Activated CD4-positive, alpha-beta T cell treated with anti-CD3 and anti-CD28 coated beads, Interleukin-2, amount 10 ng/mL, durations not matched to agents 7 days and 5 days (primary cell): ENCODE measurements around the gene ZMYND8. TPM values are rescaled to one million over a fixed set of nuclear protein-coding genes. Genes with fewer than 3 reads are reported as not detected.

Experiments
- CTCF ChIA-PET: fragments of 350-600 bp; sonication (Branson Sonifier 250); formaldehyde crosslinking; loops from one replicate; lab custom pipeline; 2021; ENCODE audit warnings: antibody characterized with exemption; lab: Charles Lee
- POLR2A ChIA-PET: fragments of 350-600 bp; sonication (Branson Sonifier 250); formaldehyde crosslinking; loops from one replicate; lab custom pipeline; 2021; ENCODE audit warnings: antibody characterized with exemption; lab: Charles Lee
- DNase-seq: peaks from one replicate; pipeline ENCODE4 v3.0.0-alpha.2; 2020
- H3K27ac Mint-ChIP-seq: one replicate; pipeline ENCODE4 v1.8.0; 2021; ENCODE audit warnings: mild to moderate bottlenecking, moderate library complexity, mixed read lengths
- H3K27me3 Mint-ChIP-seq: one replicate; pipeline ENCODE4 v1.8.0; 2021; ENCODE audit warnings: mixed read lengths
- H3K36me3 Mint-ChIP-seq: one replicate; pipeline ENCODE4 v1.8.0; 2021; ENCODE audit warnings: low read depth, mixed read lengths
- H3K4me1 Mint-ChIP-seq: one replicate; pipeline ENCODE4 v1.8.0; 2021; ENCODE audit warnings: mixed read lengths
- H3K4me3 Mint-ChIP-seq: one replicate; pipeline ENCODE4 v1.8.0; 2021; ENCODE audit warnings: mild to moderate bottlenecking, moderate library complexity, mixed read lengths
- H3K9me3 Mint-ChIP-seq: one replicate; pipeline ENCODE4 v1.8.0; 2021; ENCODE audit warnings: mixed read lengths
- total RNA-seq, 2 experiments: library from RNA; stranded (reverse); gene quantifications; one replicate each; pipeline ENCODE4 v1.2.3, GENCODE V29; 2021

The ZMYND8 gene
- total RNA-seq, 2 experiments from 2014 or later = 44.6 to 55.6 TPM

- peaks cover 41% of the 10 kb centered on the region for H3K36me3 Mint-ChIP-seq
- H3K27me3 Mint-ChIP-seq = no peaks in the 10 kb centered on the region
- ChIA-PET POLR2A (no interaction called here), CTCF (interaction anchor here (1.3 kb wide), 2 partner anchors 10 to 148 kb away, joined by 5 to 6 read pairs; no protein-coding TSS in a partner anchor)
- H3K4me3 Mint-ChIP-seq = no peak overlapping the region
- no peak overlapping the region for H3K27ac Mint-ChIP-seq
- no peaks in the 10 kb centered on the region for H3K9me3 Mint-ChIP-seq
- H3K4me1 Mint-ChIP-seq = no peaks in the 10 kb centered on the region
- DNase-seq = no peak
These were observed 120.5 kb downstream of the ZMYND8 start for GRCh38 chr20:47235853-47236638.

GRCh38 chr20:47235111-47235510 lies 121.4 kb downstream of the ZMYND8 start:
- Mint-ChIP-seq H3K27ac (no peak overlapping the region), H3K9me3 (no peaks in the 10 kb centered on the region), H3K4me1 (no peaks in the 10 kb centered on the region), H3K4me3 (no peak overlapping the region), H3K27me3 (no peaks in the 10 kb centered on the region), H3K36me3 (peaks cover 46% of the 10 kb centered on the region)
- ChIA-PET CTCF (interaction anchor here (1.3 kb wide), 1 partner anchor 149 kb away, joined by 6 read pairs; no protein-coding TSS in a partner anchor), POLR2A (no interaction called here)
- no peak for DNase-seq

- no peak for DNase-seq
- no peaks in the 10 kb centered on the region for H3K9me3 Mint-ChIP-seq
- H3K4me3 Mint-ChIP-seq = no peak overlapping the region
- no peaks in the 10 kb centered on the region for H3K4me1 Mint-ChIP-seq
- no peaks in the 10 kb centered on the region for H3K27me3 Mint-ChIP-seq
- peak overlapping the region; percentile 19 for H3K27ac Mint-ChIP-seq
- H3K36me3 Mint-ChIP-seq = peaks cover 45% of the 10 kb centered on the region
- ChIA-PET CTCF (interaction anchor here (1.0 to 1.5 kb wide), 2 partner anchors 10 to 28 kb away, joined by 3 to 4 read pairs; no protein-coding TSS in a partner anchor), POLR2A (no interaction called here)
These were observed 122.9 kb downstream of the ZMYND8 start for GRCh38 chr20:47233333-47234188.

- DNase-seq = no peak
- Mint-ChIP-seq H3K27ac (no peak overlapping the region), H3K36me3 (peaks cover 38% of the 10 kb centered on the region), H3K27me3 (no peaks in the 10 kb centered on the region), H3K4me3 (no peak overlapping the region), H3K4me1 (no peaks in the 10 kb centered on the region), H3K9me3 (no peaks in the 10 kb centered on the region)
- POLR2A ChIA-PET = interaction anchor here (0.6 kb wide), 1 partner anchor 122 kb away, joined by 3 read pairs; no protein-coding TSS in a partner anchor
- CTCF ChIA-PET = interaction anchor here (0.6 to 1.5 kb wide), 5 partner anchors 9 to 42 kb away, joined by 3 to 5 read pairs (median 3); no protein-coding TSS in a partner anchor
These were observed 124.0 kb downstream of the ZMYND8 start for GRCh38 chr20:47232518-47232917.

- ChIA-PET CTCF (interaction anchor here (1.1 kb wide), 2 partner anchors 12 to 43 kb away, joined by 3 to 5 read pairs; no protein-coding TSS in a partner anchor), POLR2A (interaction anchor here (0.6 kb wide), 2 partner anchors 817 to 1351 kb away, joined by 4 to 6 read pairs; no protein-coding TSS in a partner anchor)
- peaks cover 31% of the 10 kb centered on the region for H3K36me3 Mint-ChIP-seq
- no peaks in the 10 kb centered on the region for H3K27me3 Mint-ChIP-seq
- H3K9me3 Mint-ChIP-seq = no peaks in the 10 kb centered on the region
- no peak for DNase-seq
- no peaks in the 10 kb centered on the region for H3K4me1 Mint-ChIP-seq
- H3K27ac Mint-ChIP-seq = no peak overlapping the region
- no peak overlapping the region for H3K4me3 Mint-ChIP-seq
These were observed 125.0 kb downstream of the ZMYND8 start for GRCh38 chr20:47231382-47232039.

GRCh38 chr20:47230811-47231256 lies 125.7 kb downstream of the ZMYND8 start:
- no peaks in the 10 kb centered on the region for H3K27me3 Mint-ChIP-seq
- H3K9me3 Mint-ChIP-seq = no peaks in the 10 kb centered on the region
- CTCF ChIA-PET = no interaction called here
- no peak for DNase-seq
- H3K36me3 Mint-ChIP-seq = peaks cover 28% of the 10 kb centered on the region
- no peaks in the 10 kb centered on the region for H3K4me1 Mint-ChIP-seq
- no peak overlapping the region for H3K27ac Mint-ChIP-seq
- POLR2A ChIA-PET = no interaction called here
- H3K4me3 Mint-ChIP-seq = no peak overlapping the region

GRCh38 chr20:47228654-47229053 lies 127.8 kb downstream of the ZMYND8 start:
- H3K27ac Mint-ChIP-seq = no peak overlapping the region
- peaks cover 33% of the 10 kb centered on the region for H3K36me3 Mint-ChIP-seq

GRCh38 chr20:47227576-47227975 lies 128.9 kb downstream of the ZMYND8 start:
- H3K27me3 Mint-ChIP-seq = no peaks in the 10 kb centered on the region
- no peak overlapping the region for H3K4me3 Mint-ChIP-seq
- no peak for DNase-seq
- ChIA-PET POLR2A (no interaction called here), CTCF (interaction anchor here (1.7 kb wide), 1 partner anchor 22 kb away, joined by 5 read pairs; no protein-coding TSS in a partner anchor)
- no peak overlapping the region for H3K27ac Mint-ChIP-seq
- peaks cover 37% of the 10 kb centered on the region for H3K36me3 Mint-ChIP-seq
- no peaks in the 10 kb centered on the region for H3K4me1 Mint-ChIP-seq
- no peaks in the 10 kb centered on the region for H3K9me3 Mint-ChIP-seq

More at GRCh38 chr20:47228654-47229053, 127.8 kb downstream of the ZMYND8 start:
- CTCF ChIA-PET = interaction anchor here (0.6 to 1.5 kb wide), 3 partner anchors 9 to 1758 kb away, joined by 3 to 4 read pairs (median 3); no protein-coding TSS in a partner anchor
- no peaks in the 10 kb centered on the region for H3K4me1 Mint-ChIP-seq
- POLR2A ChIA-PET = no interaction called here
- H3K9me3 Mint-ChIP-seq = no peaks in the 10 kb centered on the region
- DNase-seq = no peak
- no peaks in the 10 kb centered on the region for H3K27me3 Mint-ChIP-seq
- H3K4me3 Mint-ChIP-seq = no peak overlapping the region

- no peak overlapping the region for H3K4me3 Mint-ChIP-seq
- no peaks in the 10 kb centered on the region for H3K27me3 Mint-ChIP-seq
- ChIA-PET CTCF (interaction anchor here (0.5 to 1.7 kb wide), 3 partner anchors 21 to 200 kb away, joined by 3 to 5 read pairs (median 3); no protein-coding TSS in a partner anchor), POLR2A (no interaction called here)
- no peak for DNase-seq
- H3K4me1 Mint-ChIP-seq = peaks cover 4% of the 10 kb centered on the region
- H3K27ac Mint-ChIP-seq = no peak overlapping the region
- peaks cover 40% of the 10 kb centered on the region for H3K36me3 Mint-ChIP-seq
- H3K9me3 Mint-ChIP-seq = no peaks in the 10 kb centered on the region
These were observed 129.4 kb downstream of the ZMYND8 start for GRCh38 chr20:47227119-47227518.

- H3K4me1 Mint-ChIP-seq = peaks cover 8% of the 10 kb centered on the region
- ChIA-PET POLR2A (no interaction called here), CTCF (interaction anchor here (0.6 to 0.7 kb wide), 3 partner anchors 159 to 1649 kb away, joined by 3 to 4 read pairs (median 3); no protein-coding TSS in a partner anchor)
These were observed 131.0 kb downstream of the ZMYND8 start for GRCh38 chr20:47225458-47225857.

GRCh38 chr20:47224857-47225256 lies 131.6 kb downstream of the ZMYND8 start:
- Mint-ChIP-seq H3K27ac (no peak overlapping the region), H3K36me3 (peaks cover 50% of the 10 kb centered on the region), H3K27me3 (no peaks in the 10 kb centered on the region), H3K9me3 (no peaks in the 10 kb centered on the region), H3K4me3 (no peak overlapping the region), H3K4me1 (peaks cover 8% of the 10 kb centered on the region)
- no peak for DNase-seq
- ChIA-PET CTCF (interaction anchor here (0.6 to 1.2 kb wide), 3 partner anchors 11 to 1650 kb away, joined by 3 to 4 read pairs (median 3); no protein-coding TSS in a partner anchor), POLR2A (no interaction called here)

More at GRCh38 chr20:47225458-47225857, 131.0 kb downstream of the ZMYND8 start:
- DNase-seq = no peak
- no peak overlapping the region for H3K4me3 Mint-ChIP-seq
- H3K27ac Mint-ChIP-seq = no peak overlapping the region
- H3K27me3 Mint-ChIP-seq = no peaks in the 10 kb centered on the region
- H3K36me3 Mint-ChIP-seq = peaks cover 45% of the 10 kb centered on the region
- no peaks in the 10 kb centered on the region for H3K9me3 Mint-ChIP-seq
